NCI-H774 (cell line): ENCODE measurements around the gene MAN1A2.
"Not testable (repeated sequence)": the region's sequence is repeated elsewhere in the genome, so short reads cannot be mapped to it uniquely, and the experiment has no call there.

Experiments used
- DNase-seq: peaks from one replicate; lab custom pipeline; 2025; lab: John Stamatoyannopoulos, UW

The MAN1A2 gene

DNA sequence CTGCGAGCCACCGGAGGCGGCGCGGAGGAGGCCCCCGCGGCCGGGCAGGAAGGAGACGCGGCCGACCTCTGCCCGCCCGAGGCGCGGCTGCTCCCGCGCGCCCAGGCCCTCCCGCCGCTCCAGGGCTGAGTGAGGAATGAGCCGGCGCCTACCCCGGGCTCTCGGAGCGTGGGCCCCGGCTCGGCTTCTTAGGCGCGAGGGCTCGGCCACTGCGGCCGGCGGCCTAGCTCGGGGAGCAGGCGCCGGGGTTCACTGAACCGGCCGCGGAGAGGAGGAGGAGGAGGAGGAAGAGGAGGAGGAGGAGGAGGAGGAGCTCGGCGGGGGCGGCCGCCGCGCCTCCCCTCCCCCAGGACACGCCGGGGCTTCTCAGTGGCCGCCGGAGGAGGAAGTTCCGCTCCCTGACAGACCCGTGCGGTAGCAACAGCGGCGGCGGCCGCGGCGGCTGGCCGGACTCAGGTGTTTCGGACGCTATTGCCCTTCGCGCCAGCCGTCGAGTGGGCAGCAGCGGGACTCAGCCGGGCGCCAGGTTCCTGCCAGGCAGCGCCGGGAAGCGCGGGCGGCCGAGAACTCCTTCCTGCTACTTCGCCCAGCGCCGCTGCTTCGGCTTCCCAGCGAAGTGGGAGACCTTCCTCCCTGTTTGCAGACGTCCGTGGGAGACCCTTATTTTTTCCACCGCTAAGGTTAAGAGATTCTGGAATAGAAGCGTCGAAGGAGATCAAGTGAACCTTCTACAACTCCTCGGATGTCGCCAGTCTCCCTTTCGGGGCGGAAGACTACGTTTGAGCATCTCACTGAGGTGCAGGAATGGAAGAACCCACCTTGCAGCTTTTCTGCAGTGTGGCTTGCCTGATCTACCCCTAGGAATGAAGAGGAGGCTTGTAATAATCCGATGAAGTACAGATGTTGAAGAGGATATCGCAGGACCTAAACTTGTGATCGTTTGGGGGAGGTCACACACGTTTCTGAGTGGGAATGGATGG is at the start of gene MAN1A2:
TSS of gene MAN1A2 (plus strand) at position 404 of the 980 bp plus-strand sequence. CDS start 735 bp downstream, outside the sequence.
- peak; percentile 78 for DNase-seq

- peak; percentile 44 for DNase-seq
Observed at GRCh38 chr1:117318011-117318410, 49.2 kb upstream of the MAN1A2 start.

- no peak for DNase-seq
Observed at GRCh38 chr1:117318426-117318825, 48.8 kb upstream of the MAN1A2 start.

DNA sequence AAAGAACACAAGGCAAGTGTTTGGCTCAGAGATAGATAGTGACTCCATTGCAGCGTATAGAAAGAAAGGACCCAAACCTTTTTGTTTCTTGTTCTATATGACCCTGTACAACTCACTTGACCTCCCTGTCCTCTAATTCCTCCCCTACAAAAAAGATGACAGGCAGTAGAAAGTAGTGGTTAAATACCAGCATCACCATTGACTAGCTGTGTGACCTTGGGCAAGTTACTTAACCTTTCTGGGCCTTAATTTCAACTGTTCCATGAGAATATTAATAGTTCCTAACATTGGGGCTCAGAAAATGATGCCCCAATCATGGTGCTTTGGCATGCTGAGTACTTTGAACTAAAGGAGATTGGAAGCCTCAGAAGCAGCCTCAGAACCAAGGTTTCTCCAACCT is 46.7 kb upstream of the MAN1A2 start:
- DNase-seq = no peak

GRCh38 chr1:117321680-117322609 is 45.3 kb upstream of the MAN1A2 start:
- no peak for DNase-seq

- no peak for DNase-seq
Observed at GRCh38 chr1:117324357-117324756, 42.9 kb upstream of the MAN1A2 start.

DNA sequence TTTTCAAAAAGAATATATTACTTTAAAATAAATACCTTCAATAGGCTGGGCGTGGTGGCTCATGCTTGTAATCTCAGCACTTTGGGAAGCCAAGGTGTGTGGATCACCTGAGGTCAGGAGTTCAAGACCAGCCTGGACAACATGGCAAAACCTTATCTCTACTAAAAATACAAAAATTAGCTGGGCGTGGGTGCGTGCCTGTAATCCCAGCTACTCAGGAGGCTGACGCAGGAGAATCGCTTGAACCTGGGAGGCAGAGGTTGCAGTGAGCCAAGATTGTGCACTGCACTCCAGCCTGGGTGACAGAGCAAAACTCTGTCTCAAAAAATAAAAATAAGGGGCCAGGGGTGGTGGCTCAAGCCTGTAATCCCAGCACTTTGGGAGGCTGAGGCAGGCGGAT is 41.2 kb upstream of the MAN1A2 start:
- DNase-seq = not testable (repeated sequence)

- DNase-seq = no peak
Observed at GRCh38 chr1:117327011-117327410, 40.2 kb upstream of the MAN1A2 start.

GRCh38 chr1:117335376-117336086 is 31.7 kb upstream of the MAN1A2 start:
- no peak for DNase-seq

DNA sequence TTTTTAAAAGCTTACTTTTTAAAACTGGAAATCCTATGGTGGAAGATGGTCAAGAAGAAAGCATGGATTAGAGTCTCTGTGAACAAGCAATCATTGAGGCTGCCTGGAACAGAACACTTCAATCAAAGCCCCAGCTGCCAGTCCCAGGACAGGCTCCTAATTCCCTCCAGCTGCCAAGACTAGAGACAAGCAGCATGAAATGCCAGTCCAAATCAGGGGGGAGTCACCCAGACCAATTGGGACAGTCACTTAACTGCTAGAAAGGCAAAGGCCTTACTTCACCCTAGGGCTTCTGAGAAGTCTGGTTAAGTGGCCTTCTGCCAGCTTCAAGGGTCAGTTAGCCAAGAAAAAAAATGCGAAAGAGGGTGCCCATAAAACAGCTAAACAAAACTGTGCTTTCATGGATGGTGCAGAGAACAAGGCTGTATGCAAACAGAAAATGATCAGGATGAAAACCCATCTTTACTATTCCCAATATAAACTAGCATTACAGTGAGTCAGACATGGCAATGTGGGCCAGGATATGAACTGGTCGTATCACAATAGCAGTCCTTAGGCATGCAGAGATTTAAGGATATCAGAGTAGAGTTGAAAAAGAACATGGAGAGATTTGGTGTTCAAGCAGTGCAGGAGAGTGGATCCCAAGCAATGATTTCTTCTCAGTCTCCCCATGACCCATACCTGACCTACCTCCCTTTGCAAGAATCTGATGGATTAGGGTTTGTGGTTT is 31.0 kb upstream of the MAN1A2 start:
- DNase-seq = no peak

- peak; percentile 45 for DNase-seq
Observed at GRCh38 chr1:117339866-117340700, 27.2 kb upstream of the MAN1A2 start.

DNA sequence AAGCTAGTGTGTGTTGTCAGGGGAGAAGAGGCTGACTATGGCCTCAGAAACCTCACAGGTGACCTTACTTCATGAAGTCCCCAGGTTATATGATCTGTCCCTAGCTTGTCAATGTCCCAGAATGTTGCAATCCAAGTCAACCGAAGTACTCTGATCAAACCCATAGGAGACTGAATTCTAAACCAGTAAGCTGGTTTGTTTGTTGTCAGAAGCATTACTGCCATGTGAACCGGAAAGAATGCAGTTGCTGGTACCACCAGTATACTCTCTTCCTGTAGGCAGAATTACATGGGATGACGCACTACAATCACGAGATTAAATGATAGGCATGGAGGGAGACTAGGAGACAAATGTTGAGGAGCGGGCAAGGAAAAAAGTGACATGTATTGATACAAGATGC is 26.1 kb upstream of the MAN1A2 start:
- DNase-seq = no peak

DNA sequence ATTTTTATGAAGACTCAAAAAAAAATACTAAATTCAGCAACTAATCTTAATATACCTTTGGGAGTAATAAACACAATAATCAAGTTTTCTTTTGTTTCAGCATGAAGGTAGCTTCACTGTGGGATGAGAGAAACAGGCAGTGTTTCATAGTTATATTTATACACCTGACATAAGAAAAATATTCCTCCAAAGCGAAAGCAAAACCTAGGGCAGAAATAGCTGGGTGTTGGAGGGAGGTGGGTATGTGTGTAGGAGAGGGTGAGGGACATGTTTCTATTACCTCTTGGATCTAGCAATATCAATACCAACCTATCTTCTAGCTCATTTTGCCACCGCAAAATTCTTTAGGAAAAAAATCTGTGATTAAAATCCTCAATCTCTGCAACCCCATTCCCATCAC is 24.9 kb upstream of the MAN1A2 start:
- no peak for DNase-seq

GRCh38 chr1:117346206-117346928 is 20.9 kb upstream of the MAN1A2 start:
- peak; percentile 60 for DNase-seq

- no peak for DNase-seq
Observed at GRCh38 chr1:117347907-117348306, 19.3 kb upstream of the MAN1A2 start.

- DNase-seq = not testable (repeated sequence)
Observed at GRCh38 chr1:117352695-117353094, 14.6 kb upstream of the MAN1A2 start.

GRCh38 chr1:117357833-117358603 is 9.2 kb upstream of the MAN1A2 start:
- not testable (repeated sequence) for DNase-seq

DNA sequence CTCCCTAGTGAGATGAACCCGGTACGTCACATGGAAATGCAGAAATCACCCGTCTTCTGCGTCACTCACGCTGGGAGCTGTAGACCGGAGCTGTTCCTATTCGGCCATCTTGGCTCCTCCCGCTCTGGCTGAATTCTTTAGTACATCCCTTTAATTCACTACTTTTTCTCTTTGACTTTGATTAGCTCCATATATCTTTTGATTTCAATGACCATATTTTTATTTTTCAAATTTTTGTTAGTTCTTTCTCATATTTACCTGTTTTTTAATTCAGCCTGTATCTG is 8.7 kb upstream of the MAN1A2 start:
- not testable (repeated sequence) for DNase-seq
